Lower lobe of right lung (tissue), 2 donors: ENCODE data around the gene CAMK1G. TPM values are rescaled to one million over a fixed set of nuclear protein-coding genes. Genes with fewer than 3 reads are reported as not detected.
A peak's percentile ranks its signal among the peaks of the same experiment; 100 is the strongest.

ENCODE experiments used
- ATAC-seq, 2 donors: fragments of 200-7000 bp; cut with Tn5 transposase; one replicate each; pipeline ENCODE4 v1.9.1; 2020 to 2022; ENCODE audit warnings: mild to moderate bottlenecking in 2 of 2, moderate library complexity in 2 of 2
- DNase-seq: peaks from one replicate; pipeline ENCODE4 v3.0.0-alpha.2; 2020
- H3K27ac ChIP-seq: fragments of 200-600 bp; one replicate; pipeline ENCODE4 v1.8.0; 2022
- H3K27me3 ChIP-seq: fragments of 200-600 bp; one replicate; pipeline ENCODE4 v1.8.0; 2022; ENCODE audit warnings: low read depth
- H3K36me3 ChIP-seq: fragments of 200-600 bp; one replicate; pipeline ENCODE4 v1.8.0; 2022; ENCODE audit warnings: mild to moderate bottlenecking
- H3K4me1 ChIP-seq: fragments of 200-600 bp; one replicate; pipeline ENCODE4 v1.8.0; 2022
- H3K4me3 ChIP-seq: fragments of 200-600 bp; one replicate; pipeline ENCODE4 v1.8.0; 2022; ENCODE audit warnings: mild to moderate bottlenecking
- H3K9me3 ChIP-seq: fragments of 200-600 bp; one replicate; pipeline ENCODE4 v1.8.0; 2022
- intact Hi-C: fragments of 100-400 bp; cut with DNase I; formaldehyde crosslinking; loops from one replicate; pipeline ENCODE4 v1.11.0; 2022
- total RNA-seq: library from RNA; stranded (reverse); fragmentation: NEBNext Ultra II Directional; extraction: Animal tissue kit (Norgen Biotek cat#: 25700); gene quantifications from one replicate; pipeline ENCODE4 v1.2.1, GENCODE V29; 2021
- TF ChIP-seq, protein P1 (sequence below): fragments of 200-600 bp; IDR thresholded peaks from one replicate; pipeline ENCODE4 v1.8.0; 2022; ENCODE audit warnings: antibody characterized with exemption, mild to moderate bottlenecking
- donor health status: DM: no; HTN: yes; CAD: no; lungs with severe emphysema.

Gene CAMK1G
- total RNA-seq, 1 donor from 2014 or later, result 0.56 TPM

DNA sequence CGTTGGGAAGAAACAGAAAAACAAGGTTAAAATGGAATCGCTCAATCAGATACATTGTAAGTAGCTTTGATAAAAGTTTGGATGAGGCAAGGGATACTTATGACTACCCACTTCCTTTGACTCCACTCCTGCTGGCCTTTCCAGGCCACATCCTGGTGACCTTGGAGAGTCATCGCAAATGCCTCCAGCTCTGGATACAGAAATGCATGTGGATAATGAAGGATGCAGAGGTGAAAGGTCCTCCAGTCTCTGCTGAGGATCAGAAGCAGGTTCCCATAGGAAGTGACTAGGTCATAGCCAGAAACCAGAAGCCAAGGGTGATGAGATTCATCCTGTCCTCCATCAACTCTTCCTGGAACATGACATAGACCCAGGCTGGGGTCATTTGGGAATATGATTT is 6.2 kb upstream of the CAMK1G start:
- no peak for DNase-seq
- no peak for ATAC-seq
- peaks cover 28% of the 10 kb centered on the region for H3K27me3 ChIP-seq
- intact Hi-C loops, result loop anchor here (5.0 kb wide), 1 partner anchor 115 kb away; no protein-coding TSS in a partner anchor
- H3K27ac ChIP-seq, result no peak overlapping the region
- H3K36me3 ChIP-seq, result no peaks in the 10 kb centered on the region
- no peak overlapping the region for H3K4me3 ChIP-seq
- H3K9me3 ChIP-seq, result no peaks in the 10 kb centered on the region
- TF ChIP-seq, protein P1, sequence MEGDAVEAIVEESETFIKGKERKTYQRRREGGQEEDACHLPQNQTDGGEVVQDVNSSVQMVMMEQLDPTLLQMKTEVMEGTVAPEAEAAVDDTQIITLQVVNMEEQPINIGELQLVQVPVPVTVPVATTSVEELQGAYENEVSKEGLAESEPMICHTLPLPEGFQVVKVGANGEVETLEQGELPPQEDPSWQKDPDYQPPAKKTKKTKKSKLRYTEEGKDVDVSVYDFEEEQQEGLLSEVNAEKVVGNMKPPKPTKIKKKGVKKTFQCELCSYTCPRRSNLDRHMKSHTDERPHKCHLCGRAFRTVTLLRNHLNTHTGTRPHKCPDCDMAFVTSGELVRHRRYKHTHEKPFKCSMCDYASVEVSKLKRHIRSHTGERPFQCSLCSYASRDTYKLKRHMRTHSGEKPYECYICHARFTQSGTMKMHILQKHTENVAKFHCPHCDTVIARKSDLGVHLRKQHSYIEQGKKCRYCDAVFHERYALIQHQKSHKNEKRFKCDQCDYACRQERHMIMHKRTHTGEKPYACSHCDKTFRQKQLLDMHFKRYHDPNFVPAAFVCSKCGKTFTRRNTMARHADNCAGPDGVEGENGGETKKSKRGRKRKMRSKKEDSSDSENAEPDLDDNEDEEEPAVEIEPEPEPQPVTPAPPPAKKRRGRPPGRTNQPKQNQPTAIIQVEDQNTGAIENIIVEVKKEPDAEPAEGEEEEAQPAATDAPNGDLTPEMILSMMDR, result no peak
- no peaks in the 10 kb centered on the region for H3K4me1 ChIP-seq

DNA sequence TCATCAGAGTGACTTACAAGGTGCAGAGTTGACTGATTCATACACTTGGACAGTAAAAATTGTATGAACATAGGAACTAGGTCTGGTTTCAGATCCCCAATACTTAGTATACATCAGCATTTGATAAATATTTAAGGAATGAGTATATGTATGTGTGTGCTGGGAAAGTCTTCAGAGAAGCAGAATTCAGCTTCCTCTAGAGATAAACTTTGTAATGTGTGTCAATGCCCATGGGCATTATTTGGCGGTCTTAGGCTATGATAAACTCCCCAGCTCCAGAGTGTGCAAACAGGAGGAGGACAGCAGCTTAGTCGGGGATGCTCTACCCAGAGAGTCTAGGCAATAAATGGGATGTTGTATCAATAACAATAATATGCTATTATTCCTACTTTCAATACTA is 2.9 kb upstream of the CAMK1G start:
- intact Hi-C loops, result no loop called here
- H3K36me3 ChIP-seq, result no peaks in the 10 kb centered on the region
- TF ChIP-seq, protein P1, result no peak
- no peak overlapping the region for H3K4me3 ChIP-seq
- no peak for ATAC-seq
- no peaks in the 10 kb centered on the region for H3K9me3 ChIP-seq
- H3K27me3 ChIP-seq, result peaks cover 57% of the 10 kb centered on the region
- H3K27ac ChIP-seq, result no peak overlapping the region
- peaks cover 4% of the 10 kb centered on the region for H3K4me1 ChIP-seq
- DNase-seq, result no peak

DNA sequence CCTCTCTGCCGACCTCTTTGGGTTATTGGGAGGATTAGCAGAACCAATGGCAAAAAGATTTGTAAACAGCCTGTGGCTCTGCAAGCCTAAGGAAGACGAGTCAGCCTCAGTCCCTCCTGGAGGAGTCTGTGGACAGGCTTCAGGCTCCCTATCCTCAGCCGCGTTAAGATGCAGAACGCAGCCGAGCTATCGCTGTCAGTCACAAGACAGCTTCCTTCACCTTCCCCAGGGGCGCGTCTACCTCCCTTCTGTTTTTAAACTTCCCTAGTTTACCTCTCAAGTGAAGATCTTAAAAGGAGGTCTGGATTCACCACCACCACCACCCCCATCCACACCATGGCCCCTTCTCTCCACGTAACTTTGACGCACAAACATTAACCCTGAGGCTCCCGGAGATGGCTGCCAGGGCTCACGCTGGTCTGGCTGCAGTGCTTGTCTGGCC is 738 bp downstream of the CAMK1G start:
- DNase-seq (no peak), ATAC-seq (no peak)
- no peak overlapping the region for H3K4me3 ChIP-seq
- peaks cover 9% of the 10 kb centered on the region for H3K4me1 ChIP-seq
- no peak overlapping the region for H3K27ac ChIP-seq
- H3K36me3 ChIP-seq, result no peaks in the 10 kb centered on the region
- TF ChIP-seq, protein P1, result no peak
- peaks cover 50% of the 10 kb centered on the region for H3K27me3 ChIP-seq
- intact Hi-C loops, result no loop called here
- H3K9me3 ChIP-seq, result no peaks in the 10 kb centered on the region

DNA sequence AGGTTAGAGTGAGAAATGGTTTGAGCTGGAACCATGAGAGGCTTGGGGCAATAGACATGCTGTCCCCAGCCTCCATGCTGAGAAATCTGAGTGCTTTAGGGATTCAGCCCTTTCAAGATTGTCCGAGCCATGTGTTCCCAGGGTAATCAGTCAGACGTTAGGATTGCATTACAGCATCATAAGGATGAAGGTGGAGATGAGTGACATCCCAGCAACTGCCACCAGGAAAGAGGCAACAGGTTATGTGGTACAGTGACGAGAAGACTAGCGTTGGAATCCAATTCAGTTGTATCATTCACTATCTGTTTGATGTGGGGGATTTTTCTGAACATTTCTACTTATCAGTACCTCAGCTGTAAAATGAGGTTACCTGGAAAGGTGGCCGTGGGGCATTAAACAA is 1.7 kb downstream of the CAMK1G start:
- DNase-seq (no peak), ATAC-seq (no peak)
- Histone ChIP-seq H3K36me3 (no peaks in the 10 kb centered on the region), H3K4me3 (no peak overlapping the region), H3K9me3 (no peaks in the 10 kb centered on the region), H3K27ac (no peak overlapping the region), H3K4me1 (peaks cover 9% of the 10 kb centered on the region), H3K27me3 (peaks cover 44% of the 10 kb centered on the region)
- intact Hi-C loops, result no loop called here
- TF ChIP-seq, protein P1, result no peak

DNA sequence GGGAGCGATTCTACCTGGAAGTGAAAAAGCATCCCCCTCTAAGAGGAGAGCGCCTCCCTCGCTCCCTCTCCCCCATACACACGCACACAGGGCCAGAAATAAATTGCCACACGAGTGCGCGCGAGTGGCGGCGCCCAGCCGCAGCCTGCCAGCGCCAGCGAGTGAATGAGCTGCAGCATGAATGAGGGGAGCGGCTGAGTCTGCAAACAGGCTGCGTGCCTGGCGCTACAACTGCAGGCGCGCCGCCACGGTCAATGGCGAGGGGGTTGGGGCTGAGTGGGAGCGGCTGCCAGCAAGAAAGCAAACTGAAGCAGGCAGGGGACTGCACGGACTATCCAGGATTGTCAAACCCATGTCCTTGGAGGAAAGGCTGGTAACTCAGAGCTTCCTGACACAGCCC is 2.2 kb downstream of the CAMK1G start:
- peaks cover 9% of the 10 kb centered on the region for H3K4me1 ChIP-seq
- H3K9me3 ChIP-seq, result no peaks in the 10 kb centered on the region
- TF ChIP-seq, protein P1, result no peak
- intact Hi-C loops, result no loop called here
- no peak overlapping the region for H3K27ac ChIP-seq
- ATAC-seq, result peak; percentile 81
- peaks cover 43% of the 10 kb centered on the region for H3K27me3 ChIP-seq
- no peaks in the 10 kb centered on the region for H3K36me3 ChIP-seq
- peak; percentile 55 for DNase-seq
- no peak overlapping the region for H3K4me3 ChIP-seq
